HepG2 (cell line): ENCODE data around the gene HSPA5. TPM values are rescaled to one million over a fixed set of nuclear protein-coding genes. Genes with fewer than 3 reads are reported as not detected.

Experiments
- ATM ChIP-seq: fragments of 450-650 bp; IDR thresholded peaks from 2 replicates; pipeline ENCODE4 v1.7.1; 2017; ENCODE audit warnings: mild to moderate bottlenecking, borderline replicate concordance
- CBX5 ChIP-seq: sonication (generic); formaldehyde crosslinking; IDR thresholded peaks from 2 replicates; pipeline ENCODE4 v1.4.0; 2020; ENCODE audit warnings: missing genetic modification reagents, borderline replicate concordance
- CCAR2 ChIP-seq: fragments of 200-400 bp; formaldehyde crosslinking; optimal IDR thresholded peaks from 2 replicates; pipeline ENCODE3; 2018; ENCODE audit warnings: low read depth, mild to moderate bottlenecking, low read length, moderate library complexity
- DR1 ChIP-seq: sonication (generic); formaldehyde crosslinking; IDR thresholded peaks from 2 replicates; pipeline ENCODE4 v1.8.0; 2021; ENCODE audit warnings: mild to moderate bottlenecking, missing genetic modification reagents, inconsistent platforms
- ELK4 ChIP-seq: sonication (generic); formaldehyde crosslinking; IDR thresholded peaks from 2 replicates; pipeline ENCODE4 v1.9.0; 2021; ENCODE audit warnings: missing genetic modification reagents, borderline replicate concordance
- FOXP4 ChIP-seq: sonication (generic); formaldehyde crosslinking; IDR thresholded peaks from 2 replicates; pipeline ENCODE4 v1.4.0; 2020; ENCODE audit warnings: missing genetic modification reagents
- HMGXB3 ChIP-seq: sonication (generic); formaldehyde crosslinking; IDR thresholded peaks from 2 replicates; pipeline ENCODE4 v1.4.0; 2020; ENCODE audit warnings: missing genetic modification reagents, borderline replicate concordance
- HOXA5 ChIP-seq: sonication (generic); formaldehyde crosslinking; IDR thresholded peaks from 2 replicates; pipeline ENCODE4 v1.4.0; 2020; ENCODE audit warnings: missing genetic modification reagents
- MAFF ChIP-seq: IDR thresholded peaks from 2 replicates; pipeline ENCODE4 v1.6.1; 2011; ENCODE audit warnings: low read depth, low read length, improper control_type of control experiment
- NONO ChIP-seq, 2 experiments: fragments of 450-650 bp in 1 of 2; sonication (generic) in 1 of 2; formaldehyde crosslinking in 1 of 2; IDR thresholded peaks in 1 of 2; conservative IDR thresholded peaks in 1 of 2; 2 replicates each; pipeline versions ENCODE4 v1.6.1 to v1.8.0; 2017 to 2022; ENCODE audit warnings: mild to moderate bottlenecking in 1 of 2, missing genetic modification reagents in 1 of 2, moderate library complexity in 1 of 2
- PRPF4 ChIP-seq: fragments of 200-400 bp; formaldehyde crosslinking; IDR thresholded peaks from 2 replicates; pipeline ENCODE4 v1.6.1; 2016; ENCODE audit warnings: low read length, low read depth; ENCODE audit not compliant: poor library complexity, severe bottlenecking
- SMAD1 ChIP-seq: sonication (generic); formaldehyde crosslinking; IDR thresholded peaks from 2 replicates; pipeline ENCODE4 v1.4.0; 2020; ENCODE audit warnings: missing genetic modification reagents, low read depth, mild to moderate bottlenecking, borderline replicate concordance
- SP2 ChIP-seq: sonication (generic); formaldehyde crosslinking; IDR thresholded peaks from 2 replicates; pipeline ENCODE4 v1.5.1; 2020; ENCODE audit warnings: mild to moderate bottlenecking, missing genetic modification reagents
- TARDBP ChIP-seq: sonication (generic); formaldehyde crosslinking; IDR thresholded peaks from 2 replicates; pipeline ENCODE4 v1.8.0; 2022; ENCODE audit warnings: mild to moderate bottlenecking, missing genetic modification reagents
- TEAD2 ChIP-seq: sonication (generic); formaldehyde crosslinking; IDR thresholded peaks from 2 replicates; pipeline ENCODE4 v1.9.0; 2021; ENCODE audit warnings: missing genetic modification reagents
- ZBTB25 ChIP-seq: IDR thresholded peaks from 2 replicates; pipeline ENCODE4 v1.6.1; 2018; ENCODE audit warnings: missing genetic modification reagents
- ZBTB7A ChIP-seq: sonication (generic); formaldehyde crosslinking; IDR thresholded peaks from 2 replicates; pipeline ENCODE4 v1.8.0; 2022; ENCODE audit warnings: mild to moderate bottlenecking, missing genetic modification reagents
- ZNF24 ChIP-seq: fragments of 450-650 bp; IDR thresholded peaks from 2 replicates; pipeline ENCODE4 v1.6.1; 2017; ENCODE audit warnings: antibody characterized with exemption, mild to moderate bottlenecking
- ZNF383 ChIP-seq: sonication (generic); formaldehyde crosslinking; IDR thresholded peaks from 2 replicates; pipeline ENCODE4 v1.4.0; 2020; ENCODE audit warnings: missing genetic modification reagents, mild to moderate bottlenecking, borderline replicate concordance
- ZSCAN20 ChIP-seq: sonication (generic); formaldehyde crosslinking; IDR thresholded peaks from 2 replicates; pipeline ENCODE4 v1.4.0; 2020; ENCODE audit warnings: missing genetic modification reagents, mild to moderate bottlenecking, borderline replicate concordance
- polyA plus RNA-seq, 8 experiments: library from polyadenylated mRNA; depleted of rRNA in 3 of 8; stranded (reverse) in 7 of 8; unstranded in 1 of 8; fragments of >200 nt; fragmentation: Illumina TruSeq in 4 of 8; extraction: Trizol in 4 of 8; gene quantifications; 2 replicates each; pipeline versions ENCODE4 v1.2.1 to v1.2.3, GENCODE V29; 2011 to 2016; ENCODE audit warnings: low read depth in 4 of 8, missing spikeins in 1 of 8, mixed read lengths in 1 of 8; ENCODE audit not compliant: insufficient read depth in 1 of 8
- total RNA-seq, 5 experiments: library from RNA; depleted of rRNA; stranded (reverse); fragments of >200 nt; fragmentation: Illumina TruSeq; extraction: Trizol; gene quantifications; 2 replicates each; pipeline ENCODE4 v1.2.3, GENCODE V29; 2016; ENCODE audit warnings: low read depth in 1 of 5
- TF ChIP-seq, protein P1 (sequence below): conservative IDR thresholded peaks from 2 replicates; pipeline ENCODE4 v1.6.1; 2018; ENCODE audit warnings: missing genetic modification reagents

The HSPA5 gene
- total and polyA plus RNA-seq, 2 of the 13 experiments (the other 11 are each of a cell fraction or from before 2014, with no cell fraction given): 201 to 206 TPM

GRCh38 chr9:125272697-125273096 is 31.6 kb upstream of the HSPA5 start (continued):
- TF ChIP-seq TEAD2 (CRISPR knock-in tag): no peak
- TF ChIP-seq TARDBP (CRISPR knock-in tag): peak; percentile 36; the same call in 1 of the 2 replicates
- TF ChIP-seq SP2 (CRISPR knock-in tag): no peak
- TF ChIP-seq ZSCAN20 (CRISPR knock-in tag): no peak
- TF ChIP-seq, protein P1, sequence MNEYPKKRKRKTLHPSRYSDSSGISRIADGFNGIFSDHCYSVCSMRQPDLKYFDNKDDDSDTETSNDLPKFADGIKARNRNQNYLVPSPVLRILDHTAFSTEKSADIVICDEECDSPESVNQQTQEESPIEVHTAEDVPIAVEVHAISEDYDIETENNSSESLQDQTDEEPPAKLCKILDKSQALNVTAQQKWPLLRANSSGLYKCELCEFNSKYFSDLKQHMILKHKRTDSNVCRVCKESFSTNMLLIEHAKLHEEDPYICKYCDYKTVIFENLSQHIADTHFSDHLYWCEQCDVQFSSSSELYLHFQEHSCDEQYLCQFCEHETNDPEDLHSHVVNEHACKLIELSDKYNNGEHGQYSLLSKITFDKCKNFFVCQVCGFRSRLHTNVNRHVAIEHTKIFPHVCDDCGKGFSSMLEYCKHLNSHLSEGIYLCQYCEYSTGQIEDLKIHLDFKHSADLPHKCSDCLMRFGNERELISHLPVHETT (CRISPR knock-in tag): no peak
- TF ChIP-seq ATM: no peak
- no peak for TF ChIP-seq ELK4 (CRISPR knock-in tag)
- no peak for TF ChIP-seq ZBTB7A (CRISPR knock-in tag)
- TF ChIP-seq NONO (IDR thresholded peaks at IDR 0.05): no peak
- peak; percentile 28; the same call in 1 of the 2 replicates for TF ChIP-seq NONO (CRISPR knock-in tag; conservative IDR thresholded peaks at IDR 0.05)
- peak; percentile 94 for TF ChIP-seq FOXP4 (CRISPR knock-in tag)
- no peak for TF ChIP-seq CBX5 (CRISPR knock-in tag)
- TF ChIP-seq ZNF383 (CRISPR knock-in tag): no peak
- no peak for TF ChIP-seq ZBTB25 (CRISPR knock-in tag)
- peak; percentile 87 for TF ChIP-seq MAFF
- no peak for TF ChIP-seq PRPF4
- TF ChIP-seq CCAR2: no peak
- no peak for TF ChIP-seq SMAD1 (CRISPR knock-in tag)
- 0 out of 2 replicates have a peak, but pooled peaks have one; percentile 33 for TF ChIP-seq ZNF24
- TF ChIP-seq DR1: no peak
- TF ChIP-seq HMGXB3 (CRISPR knock-in tag): no peak
- no peak for TF ChIP-seq HOXA5 (CRISPR knock-in tag)
